GM18507 (cell line): ENCODE results near the gene PSMG2.

Experiments
- DNase-seq: peaks from one replicate; pipeline ENCODE4 v3.0.0; 2011; ENCODE audit warnings: low read depth; ENCODE audit not compliant: insufficient read length; ENCODE audit errors: extremely low spot score
- FAIRE-seq: peaks from 2 replicates; lab custom pipeline; 2011; peaks lifted over from hg19 to GRCh38; lab: Jason Lieb, UNC

PSMG2 gene, protein sequence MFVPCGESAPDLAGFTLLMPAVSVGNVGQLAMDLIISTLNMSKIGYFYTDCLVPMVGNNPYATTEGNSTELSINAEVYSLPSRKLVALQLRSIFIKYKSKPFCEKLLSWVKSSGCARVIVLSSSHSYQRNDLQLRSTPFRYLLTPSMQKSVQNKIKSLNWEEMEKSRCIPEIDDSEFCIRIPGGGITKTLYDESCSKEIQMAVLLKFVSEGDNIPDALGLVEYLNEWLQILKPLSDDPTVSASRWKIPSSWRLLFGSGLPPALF

DNA sequence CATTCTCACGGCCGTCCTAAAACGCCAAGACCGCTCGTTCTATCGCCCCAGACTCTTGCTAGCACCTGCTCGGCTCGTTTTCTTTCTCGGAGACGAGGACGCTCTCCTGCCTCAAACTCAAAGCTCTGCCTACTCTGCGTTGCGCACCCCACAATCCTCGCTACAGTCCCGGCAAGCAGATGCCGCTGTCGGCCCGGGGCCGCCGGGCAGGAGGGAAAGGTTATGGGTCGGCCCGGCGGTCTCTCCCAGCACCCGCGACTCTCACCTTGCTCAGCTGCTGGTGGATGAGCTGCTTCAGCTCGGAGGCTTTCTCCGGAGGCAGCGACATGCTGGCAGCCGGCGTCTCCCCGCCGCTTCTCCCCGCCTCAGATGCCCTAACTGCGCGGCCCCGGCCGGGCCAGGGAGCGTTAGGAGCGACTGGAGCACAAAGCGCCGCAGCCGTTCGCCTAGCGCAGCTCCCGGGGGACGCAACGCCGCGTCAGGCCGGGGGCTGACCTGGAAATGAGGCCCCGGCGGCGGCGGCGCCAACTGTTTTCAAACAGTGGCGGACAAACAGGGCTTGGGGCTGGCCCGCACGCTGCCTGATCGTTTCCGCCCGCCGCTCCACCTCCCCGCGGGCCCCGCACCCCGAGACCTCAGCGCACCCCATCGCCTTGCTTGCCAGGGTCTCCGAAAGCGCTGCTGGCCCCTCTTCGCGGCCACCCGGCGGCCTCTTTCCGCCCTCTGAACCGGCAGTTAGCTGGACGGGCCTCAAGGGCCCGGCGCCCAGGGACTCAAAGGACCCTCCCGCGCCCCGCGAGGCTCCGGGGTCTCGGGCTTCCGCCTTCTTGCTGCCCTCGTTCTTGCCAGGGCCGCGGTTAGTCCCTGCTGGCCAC is at the start of gene PSMG2, which contains the start of gene CEP76:
Gene PSMG2 (plus strand): TSS at position 822 of the 875 bp plus-strand sequence. CDS start 66 bp downstream, outside the sequence.
Gene CEP76 (minus strand): TSS at position 503 of the 875 bp plus-strand sequence. CDS start 175 bp downstream, at position 328.
- DNase-seq (peak; percentile 83), FAIRE-seq (peak; percentile 77)

GRCh38 chr18:12654971-12655370 is 47.9 kb upstream of the PSMG2 start:
- no peak for DNase-seq
- FAIRE-seq, result no peak

DNA sequence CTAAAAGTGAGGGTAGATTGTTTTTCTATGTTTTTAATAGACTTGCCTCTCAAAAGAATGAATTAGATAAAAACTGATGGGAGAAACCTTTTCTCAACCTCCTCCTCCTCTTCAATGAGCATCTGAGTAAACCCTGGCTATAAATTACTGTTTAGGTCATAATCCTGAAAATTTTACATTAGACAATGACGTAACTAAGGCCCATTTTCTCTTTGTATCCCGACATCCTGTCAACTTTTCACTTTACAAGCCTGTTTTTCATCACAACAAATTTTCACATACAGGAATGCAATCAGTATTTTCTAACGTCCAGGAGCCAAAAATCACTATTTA is 46.3 kb upstream of the PSMG2 start:
- FAIRE-seq (no peak), DNase-seq (no peak)

DNA sequence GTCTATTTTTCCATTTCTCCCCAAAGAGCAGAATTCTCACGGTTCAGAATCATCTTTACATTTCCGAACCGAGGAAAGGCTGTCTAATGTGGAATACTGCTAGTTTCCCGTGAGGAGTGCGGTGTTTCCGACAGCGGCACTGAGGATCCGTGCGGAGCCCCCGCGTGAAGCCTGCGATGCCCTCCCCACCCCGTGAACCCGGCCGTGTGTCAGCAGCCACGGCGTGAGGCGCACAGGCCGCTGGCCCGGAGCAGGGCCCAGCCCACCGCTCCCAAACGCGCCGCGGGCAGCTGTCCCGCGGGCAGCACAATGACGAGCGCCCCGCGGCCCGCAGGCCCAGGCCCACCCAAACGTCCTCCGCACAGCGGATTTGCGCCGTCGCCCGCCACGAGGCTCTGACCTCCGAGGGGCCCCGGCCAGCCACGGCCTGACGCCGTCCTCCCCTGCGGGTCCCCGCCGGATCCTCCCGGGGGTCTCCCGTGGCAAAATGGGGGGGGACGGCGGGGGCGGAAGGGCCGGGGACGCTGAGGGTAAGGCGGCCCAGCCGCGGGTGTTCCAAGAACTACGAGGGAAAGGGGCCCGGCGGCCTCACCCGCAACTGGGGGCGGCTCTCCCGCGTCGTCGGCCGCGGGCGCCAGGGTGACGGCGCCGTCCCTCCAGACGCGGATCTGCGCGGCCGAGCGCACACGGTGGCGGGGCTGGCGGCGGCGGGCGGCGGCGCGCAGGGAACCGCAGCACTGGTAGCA is 45.7 kb upstream of the PSMG2 start:
- DNase-seq (no peak), FAIRE-seq (no peak)

- DNase-seq (peak; percentile 32), FAIRE-seq (no peak)
These were observed 45.0 kb upstream of the PSMG2 start, which contains the start of gene SPIRE1 for GRCh38 chr18:12657684-12658425. SPIRE1 (minus strand) TSS chr18:12658107; CDS start chr18:12657866, 241 bp downstream.

DNA sequence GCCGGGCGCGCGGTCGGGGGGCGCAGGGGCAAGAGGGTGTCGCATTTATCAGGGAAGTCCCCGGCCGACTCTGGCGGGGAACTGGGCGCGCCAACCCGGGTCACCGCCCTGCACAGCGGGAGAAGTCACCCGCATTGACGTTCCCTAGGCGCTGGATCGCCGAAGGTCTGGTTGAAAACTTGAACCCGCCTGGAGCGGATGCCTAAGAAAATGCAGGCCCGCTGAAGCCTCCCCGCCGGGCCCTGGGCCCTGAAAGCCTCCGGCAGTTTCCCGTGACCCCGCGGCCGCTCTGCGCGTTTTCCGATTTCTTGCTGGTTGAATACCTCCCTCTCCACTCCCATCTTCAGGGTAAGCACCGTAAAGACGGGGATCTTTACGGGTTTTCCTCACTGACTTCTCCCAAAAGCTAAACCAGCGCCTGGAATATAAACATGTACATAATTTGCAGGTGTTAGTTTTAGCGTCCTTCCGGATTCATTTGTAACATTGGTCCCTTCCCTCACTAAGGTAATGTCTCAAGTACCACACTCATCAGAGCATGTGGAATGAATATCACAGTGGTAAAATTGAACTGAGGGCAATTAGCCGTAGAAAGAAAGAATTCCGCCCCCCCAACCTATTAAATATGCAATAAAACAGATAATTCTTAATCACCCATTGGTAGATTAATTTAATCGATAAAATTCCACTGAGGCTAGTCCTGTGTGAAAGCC is 44.3 kb upstream of the PSMG2 start:
- no peak for FAIRE-seq
- DNase-seq, result no peak

GRCh38 chr18:12659904-12660605 is 42.8 kb upstream of the PSMG2 start:
- DNase-seq, result peak; percentile 22
- peak; percentile 77 for FAIRE-seq

DNA sequence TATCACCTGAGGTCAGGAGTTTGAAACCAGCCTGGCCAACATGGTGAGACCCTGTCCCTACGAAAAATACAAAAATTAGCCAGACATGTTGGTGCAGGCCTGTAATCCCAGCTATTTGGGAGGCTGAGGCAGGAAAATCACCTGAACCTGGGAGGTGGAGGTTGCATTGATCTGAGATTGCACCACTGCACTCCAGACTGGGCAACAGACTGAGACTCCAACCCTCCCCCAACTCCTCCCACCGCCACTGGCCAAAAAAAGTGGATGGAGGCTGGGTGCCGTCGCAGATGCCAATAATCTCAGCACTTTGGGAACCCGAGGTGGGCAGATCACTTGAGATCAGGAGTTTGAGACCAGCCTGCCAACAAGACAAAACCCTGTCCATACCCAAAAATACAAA is 34.8 kb upstream of the PSMG2 start:
- FAIRE-seq (no peak), DNase-seq (no peak)

DNA sequence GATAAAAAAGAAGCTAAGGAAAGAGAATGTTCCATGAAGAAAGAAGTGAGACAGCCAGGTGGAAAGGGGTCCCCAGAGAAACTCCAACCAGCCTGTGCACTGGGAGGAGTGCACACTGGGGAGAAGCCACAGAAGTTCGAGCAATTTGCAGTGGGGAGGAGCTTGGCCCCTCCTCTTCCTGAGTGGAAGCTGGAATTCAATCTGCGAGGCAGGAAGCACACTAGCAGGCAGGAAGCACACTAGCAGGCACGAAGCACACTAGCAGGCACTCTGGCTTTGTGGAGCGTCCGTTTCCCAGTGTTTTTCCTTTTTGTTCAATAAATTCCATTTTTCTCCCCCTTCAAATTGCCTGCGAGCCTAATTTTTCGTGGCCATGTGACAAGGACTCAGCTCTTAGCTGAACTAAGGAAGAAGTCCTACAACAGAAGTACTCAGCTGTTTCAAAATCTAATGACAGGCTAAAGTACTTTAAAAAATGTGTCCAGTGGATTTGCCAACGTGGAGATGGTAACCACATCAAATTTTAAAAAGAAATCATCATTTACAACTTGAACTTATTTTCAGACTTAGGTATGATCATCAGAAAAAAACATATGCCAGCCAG is 23.6 kb upstream of the PSMG2 start:
- DNase-seq (no peak), FAIRE-seq (no peak)

- FAIRE-seq, result no peak
- no peak for DNase-seq
These were observed 16.7 kb upstream of the PSMG2 start for GRCh38 chr18:12686100-12686499.

- FAIRE-seq (no peak), DNase-seq (no peak)
These were observed 13.5 kb upstream of the PSMG2 start for GRCh38 chr18:12689256-12689850.

DNA sequence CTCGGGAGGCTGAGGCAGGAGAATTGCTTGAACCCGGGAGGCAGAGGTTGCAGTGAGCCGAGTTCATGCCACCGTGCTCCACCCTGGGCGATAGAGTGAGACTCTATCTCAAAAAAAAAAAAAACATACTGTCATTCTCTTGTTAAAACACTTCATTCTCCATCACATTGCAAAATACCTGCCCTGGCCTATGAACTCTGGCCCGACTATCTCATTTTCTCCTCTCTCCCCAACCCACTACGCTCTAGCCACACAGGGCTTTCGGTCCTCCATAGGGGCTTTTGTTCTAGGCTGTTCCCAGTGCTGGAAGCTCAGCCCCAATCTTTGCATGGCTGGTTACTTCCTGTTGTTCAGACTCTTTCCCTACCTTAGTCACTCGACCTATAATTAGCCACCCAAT is 10.6 kb upstream of the PSMG2 start:
- FAIRE-seq (no peak), DNase-seq (no peak)

GRCh38 chr18:12694032-12694431 is 8.8 kb upstream of the PSMG2 start:
- DNase-seq, result no peak
- FAIRE-seq, result no peak

DNA sequence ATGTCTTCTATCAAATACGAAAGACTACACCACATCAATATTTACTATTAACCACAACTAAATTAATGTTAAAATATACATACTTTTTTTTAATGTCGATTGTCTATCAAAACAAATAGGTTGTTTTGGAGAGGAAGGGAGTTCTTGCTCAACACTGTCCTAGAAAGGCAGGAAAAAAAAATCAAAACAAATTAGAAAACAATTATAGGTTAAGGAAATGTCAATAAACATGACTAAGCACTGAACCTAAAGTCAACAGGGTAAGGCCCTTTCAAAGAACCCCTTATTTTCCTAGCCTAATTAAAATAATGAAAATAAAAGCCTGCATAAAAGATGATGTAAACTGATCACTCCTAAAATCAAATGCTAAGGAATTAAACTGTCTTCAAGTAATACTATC is 3.1 kb upstream of the PSMG2 start:
- no peak for FAIRE-seq
- no peak for DNase-seq

GRCh38 chr18:12701161-12701560 is 1.7 kb upstream of the PSMG2 start:
- DNase-seq (no peak), FAIRE-seq (no peak)

DNA sequence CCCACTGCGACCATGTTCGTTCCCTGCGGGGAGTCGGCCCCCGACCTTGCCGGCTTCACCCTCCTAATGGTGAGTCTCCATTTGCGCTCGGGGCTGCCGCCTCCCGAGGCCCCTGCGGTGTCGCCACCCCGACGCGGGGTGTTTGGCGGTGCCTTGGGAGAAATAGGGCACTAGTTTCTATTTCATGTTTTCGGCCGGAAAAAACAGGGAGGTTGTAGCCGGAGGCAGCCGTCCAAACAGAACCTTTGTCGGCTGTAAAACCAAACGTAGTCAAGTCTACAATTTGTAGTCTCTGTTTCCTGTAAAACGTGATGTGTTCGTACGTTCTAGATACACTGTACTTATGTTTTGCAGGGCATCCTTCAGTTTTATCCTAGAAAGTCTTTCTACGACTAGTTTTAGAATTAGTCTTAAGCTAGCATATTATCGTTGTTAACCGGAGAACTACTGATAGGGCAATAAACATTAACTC is 290 bp downstream of the PSMG2 start:
- no peak for FAIRE-seq

GRCh38 chr18:12703664-12704063 is 822 bp downstream of the PSMG2 start:
- DNase-seq (no peak), FAIRE-seq (no peak)

More for the DNA sequence above, 290 bp downstream of the PSMG2 start:
- no peak for DNase-seq
